Stimulated activated CD4-positive, alpha-beta T cell treated with anti-CD3 and anti-CD28 coated beads, Interleukin-2, amount 100 ng/mL, for 24 hours (primary cell): ENCODE measurements around the gene FBXW2.

ENCODE experiments used
- DNase-seq, 2 donors: peaks; one replicate each; pipeline ENCODE4 v3.0.0-alpha.2; 2020

FBXW2 gene

GRCh38 chr9:120741191-120741590 is 52.0 kb downstream of the FBXW2 start:
- no peak for DNase-seq

GRCh38 chr9:120740132-120740531 is 53.1 kb downstream of the FBXW2 start:
- DNase-seq, result no peak

- DNase-seq, result no peak
Observed at GRCh38 chr9:120737416-120738165, 55.6 kb downstream of the FBXW2 start.

- DNase-seq, result no peak
Observed at GRCh38 chr9:120736881-120737280, 56.3 kb downstream of the FBXW2 start.

GRCh38 chr9:120735415-120736126 is 57.6 kb downstream of the FBXW2 start:
- DNase-seq, result no peak

GRCh38 chr9:120734607-120735410 is 58.4 kb downstream of the FBXW2 start:
- DNase-seq, result no peak

GRCh38 chr9:120733190-120733589 is 60.0 kb downstream of the FBXW2 start:
- no peak for DNase-seq

- no peak for DNase-seq
Observed at GRCh38 chr9:120730654-120731514, 62.3 kb downstream of the FBXW2 start.

- no peak for DNase-seq
Observed at GRCh38 chr9:120729791-120730241, 63.4 kb downstream of the FBXW2 start.

- DNase-seq, result no peak
Observed at GRCh38 chr9:120726484-120726883, 66.7 kb downstream of the FBXW2 start.

- no peak for DNase-seq
Observed at GRCh38 chr9:120725907-120726306, 67.3 kb downstream of the FBXW2 start.

- DNase-seq, result no peak
Observed at GRCh38 chr9:120724757-120725400, 68.3 kb downstream of the FBXW2 start.

- no peak for DNase-seq
Observed at GRCh38 chr9:120723565-120723964, 69.7 kb downstream of the FBXW2 start.

GRCh38 chr9:120720404-120720803 is 72.8 kb downstream of the FBXW2 start:
- no peak for DNase-seq

GRCh38 chr9:120718316-120718715 is 74.9 kb downstream of the FBXW2 start:
- no peak for DNase-seq

GRCh38 chr9:120717176-120717575 is 76.0 kb downstream of the FBXW2 start:
- DNase-seq, result no peak

GRCh38 chr9:120716483-120716882 is 76.7 kb downstream of the FBXW2 start:
- no peak for DNase-seq

GRCh38 chr9:120715389-120715924 is 77.8 kb downstream of the FBXW2 start:
- DNase-seq, result no peak

- DNase-seq, result no peak
Observed at GRCh38 chr9:120714846-120715388, 78.3 kb downstream of the FBXW2 start.

- DNase-seq, result peak; percentile 97 to 98
Observed at GRCh38 chr9:120714088-120714845, 78.9 kb downstream of the FBXW2 start, which contains the start of gene MEGF9. Gene MEGF9 (minus strand): TSS chr9:120714470. CDS start chr9:120714358, 112 bp downstream.
